MM.1S (cell line): ENCODE results near the gene FRMD7.

Source experiments
- DNase-seq: peaks from one replicate; pipeline ENCODE4 v3.0.0-alpha.2; 2015
- H2AFZ ChIP-seq: fragments of 300-600 bp; sonication (generic); 2 replicates; pipeline ENCODE4 v1.6.0; 2016; ENCODE audit warnings: antibody characterized with exemption, low read length
- H3F3A ChIP-seq: fragments of 300-600 bp; sonication (generic); 2 replicates; pipeline ENCODE4 v1.6.1; 2016; ENCODE audit warnings: mild to moderate bottlenecking, antibody characterized with exemption, low read length, moderate library complexity, mixed read lengths; ENCODE audit not compliant: insufficient read depth
- H3K27ac ChIP-seq: fragments of 300-600 bp; sonication (generic); 2 replicates; pipeline ENCODE4 v1.5.1; 2016; ENCODE audit warnings: mild to moderate bottlenecking, low read length
- H3K27me3 ChIP-seq: fragments of 300-600 bp; sonication (generic); replicated peaks from 2 replicates; pipeline ENCODE4 v1.6.0; 2016; ENCODE audit warnings: low read length; ENCODE audit not compliant: insufficient read depth
- H3K36me3 ChIP-seq: fragments of 300-600 bp; sonication (generic); replicated peaks from 2 replicates; pipeline ENCODE4 v1.6.1; 2016; ENCODE audit warnings: mild to moderate bottlenecking, low read length, mixed read lengths; ENCODE audit not compliant: insufficient read depth
- H3K4me1 ChIP-seq: fragments of 300-600 bp; sonication (generic); 2 replicates; pipeline ENCODE4 v1.6.1; 2016; ENCODE audit warnings: low read length, mixed read lengths
- H3K4me2 ChIP-seq: fragments of 300-600 bp; sonication (generic); 2 replicates; pipeline ENCODE4 v1.6.0; 2016; ENCODE audit warnings: low read depth, low read length
- H3K4me3 ChIP-seq: fragments of 300-600 bp; sonication (generic); 2 replicates; pipeline ENCODE4 v1.5.1; 2016; ENCODE audit warnings: low read length, mixed read lengths
- H3K79me2 ChIP-seq: fragments of 300-600 bp; sonication (generic); 2 replicates; pipeline ENCODE4 v1.6.1; 2016; ENCODE audit warnings: mixed run types, low read length, mixed read lengths
- H3K9ac ChIP-seq: fragments of 300-600 bp; sonication (generic); 2 replicates; pipeline ENCODE4 v1.6.1; 2016; ENCODE audit warnings: low read length, mixed read lengths
- H3K9me2 ChIP-seq: fragments of 300-600 bp; sonication (generic); replicated peaks from 2 replicates; pipeline ENCODE4 v1.6.1; 2016; ENCODE audit warnings: mild to moderate bottlenecking, low read length, mixed read lengths; ENCODE audit not compliant: insufficient read depth
- H3K9me3 ChIP-seq: fragments of 300-600 bp; sonication (generic); replicated peaks from 2 replicates; pipeline ENCODE4 v1.6.1; 2016; ENCODE audit warnings: mild to moderate bottlenecking, low read length, mixed read lengths; ENCODE audit not compliant: insufficient read depth
- H4K20me1 ChIP-seq: fragments of 300-600 bp; sonication (generic); 2 replicates; pipeline ENCODE4 v1.6.1; 2016; ENCODE audit warnings: mild to moderate bottlenecking, low read length, moderate library complexity, mixed read lengths; ENCODE audit not compliant: insufficient read depth
- EZH2 ChIP-seq: fragments of 300-600 bp; sonication (generic); optimal IDR thresholded peaks from 2 replicates; pipeline ENCODE3; 2017; ENCODE audit warnings: low read depth, mild to moderate bottlenecking, antibody characterized with exemption, low read length, mixed read lengths
- EZH2phosphoT487 ChIP-seq: fragments of 300-600 bp; sonication (generic); IDR thresholded peaks from 2 replicates; pipeline ENCODE4 v1.6.1; 2018; ENCODE audit warnings: antibody characterized with exemption, low read length
- TF ChIP-seq, protein P1 (sequence below): fragments of 300-600 bp; sonication (generic); IDR thresholded peaks from 2 replicates; pipeline ENCODE4 v1.5.1; 2016; ENCODE audit warnings: antibody characterized with exemption, low read length, mixed read lengths

Gene FRMD7

GRCh38 chrX:132063862-132064261 lies 64.0 kb downstream of the FRMD7 start:
- H4K20me1 ChIP-seq = no peaks in the 10 kb centered on the region
- TF ChIP-seq, protein P1, sequence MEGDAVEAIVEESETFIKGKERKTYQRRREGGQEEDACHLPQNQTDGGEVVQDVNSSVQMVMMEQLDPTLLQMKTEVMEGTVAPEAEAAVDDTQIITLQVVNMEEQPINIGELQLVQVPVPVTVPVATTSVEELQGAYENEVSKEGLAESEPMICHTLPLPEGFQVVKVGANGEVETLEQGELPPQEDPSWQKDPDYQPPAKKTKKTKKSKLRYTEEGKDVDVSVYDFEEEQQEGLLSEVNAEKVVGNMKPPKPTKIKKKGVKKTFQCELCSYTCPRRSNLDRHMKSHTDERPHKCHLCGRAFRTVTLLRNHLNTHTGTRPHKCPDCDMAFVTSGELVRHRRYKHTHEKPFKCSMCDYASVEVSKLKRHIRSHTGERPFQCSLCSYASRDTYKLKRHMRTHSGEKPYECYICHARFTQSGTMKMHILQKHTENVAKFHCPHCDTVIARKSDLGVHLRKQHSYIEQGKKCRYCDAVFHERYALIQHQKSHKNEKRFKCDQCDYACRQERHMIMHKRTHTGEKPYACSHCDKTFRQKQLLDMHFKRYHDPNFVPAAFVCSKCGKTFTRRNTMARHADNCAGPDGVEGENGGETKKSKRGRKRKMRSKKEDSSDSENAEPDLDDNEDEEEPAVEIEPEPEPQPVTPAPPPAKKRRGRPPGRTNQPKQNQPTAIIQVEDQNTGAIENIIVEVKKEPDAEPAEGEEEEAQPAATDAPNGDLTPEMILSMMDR = no peak
- no peak for TF ChIP-seq EZH2
- no peak for TF ChIP-seq EZH2phosphoT487

GRCh38 chrX:132063334-132063733 lies 64.5 kb downstream of the FRMD7 start:
- TF ChIP-seq, protein P1 = no peak
- TF ChIP-seq EZH2phosphoT487 (no peak), EZH2 (no peak)
- Histone ChIP-seq H3K4me3 (no peak overlapping the region), H3K9me2 (no peaks in the 10 kb centered on the region), H4K20me1 (no peaks in the 10 kb centered on the region), H2AFZ (no peak overlapping the region), H3K9me3 (no peaks in the 10 kb centered on the region), H3K27me3 (no peaks in the 10 kb centered on the region), H3K79me2 (no peaks in the 10 kb centered on the region), H3K27ac (no peak overlapping the region), H3K4me1 (no peaks in the 10 kb centered on the region), H3K9ac (no peak overlapping the region), H3K36me3 (no peaks in the 10 kb centered on the region), H3K4me2 (no peak overlapping the region), H3F3A (no peaks in the 10 kb centered on the region)
- DNase-seq = no peak

More at GRCh38 chrX:132063862-132064261, 64.0 kb downstream of the FRMD7 start:
- H3K9me3 ChIP-seq = no peaks in the 10 kb centered on the region
- no peak overlapping the region for H3K9ac ChIP-seq
- H3K4me1 ChIP-seq = no peaks in the 10 kb centered on the region
- no peak overlapping the region for H3K4me3 ChIP-seq
- no peak overlapping the region for H2AFZ ChIP-seq
- no peak for DNase-seq
- H3K36me3 ChIP-seq = no peaks in the 10 kb centered on the region
- no peaks in the 10 kb centered on the region for H3F3A ChIP-seq
- no peaks in the 10 kb centered on the region for H3K27me3 ChIP-seq
- no peak overlapping the region for H3K27ac ChIP-seq
- H3K79me2 ChIP-seq = no peaks in the 10 kb centered on the region
- no peak overlapping the region for H3K4me2 ChIP-seq
- H3K9me2 ChIP-seq = no peaks in the 10 kb centered on the region

DNA sequence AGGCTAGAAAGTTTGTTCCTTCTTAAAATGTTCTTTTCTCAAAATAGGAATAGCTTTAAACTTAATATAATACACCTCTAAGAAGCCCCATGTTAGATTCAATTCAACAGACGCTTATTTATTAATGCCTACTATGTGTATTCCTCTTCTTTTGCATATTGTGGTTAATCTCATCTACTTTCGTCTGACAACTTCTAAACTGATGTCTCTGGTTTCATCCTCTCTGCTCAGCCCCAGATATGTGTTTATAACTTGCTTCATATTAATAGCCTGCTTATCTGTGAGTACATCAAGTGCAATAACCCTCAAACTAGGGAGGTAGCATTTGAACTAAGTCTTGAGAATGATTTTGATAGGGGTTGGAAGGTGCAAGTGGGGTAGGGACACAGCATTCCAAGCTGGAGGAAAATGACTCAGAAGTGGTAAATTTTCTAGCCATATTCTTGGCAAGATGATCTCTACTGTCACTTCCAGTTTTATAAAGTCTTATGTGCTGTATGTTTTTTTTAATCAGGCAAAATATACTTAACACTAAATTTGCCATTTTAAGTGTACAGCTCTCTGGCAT lies 67.8 kb downstream of the FRMD7 start:
- no peaks in the 10 kb centered on the region; the same call in 1 of the 2 replicates for H3K79me2 ChIP-seq
- no peak for DNase-seq
- H3K4me3 ChIP-seq = no peak overlapping the region
- no peaks in the 10 kb centered on the region for H3K9me3 ChIP-seq
- no peaks in the 10 kb centered on the region for H4K20me1 ChIP-seq
- no peaks in the 10 kb centered on the region for H3K4me1 ChIP-seq
- H3K36me3 ChIP-seq = no peaks in the 10 kb centered on the region
- no peak overlapping the region for H3K27ac ChIP-seq
- H3F3A ChIP-seq = no peaks in the 10 kb centered on the region
- H3K9me2 ChIP-seq = no peaks in the 10 kb centered on the region
- no peak overlapping the region for H3K4me2 ChIP-seq
- H3K27me3 ChIP-seq = no peaks in the 10 kb centered on the region
- H2AFZ ChIP-seq = no peak overlapping the region
- TF ChIP-seq EZH2phosphoT487 (no peak), EZH2 (no peak)
- TF ChIP-seq, protein P1 = no peak
- no peak overlapping the region for H3K9ac ChIP-seq
